HG03066 (cell line): ENCODE data around the gene FUOM.

Source experiments
- ATAC-seq: cut with Tn5 transposase; IDR thresholded peaks from one replicate; pipeline ENCODE4 v1.9.1; 2021; ENCODE audit warnings: low read depth; ENCODE audit not compliant: unreplicated experiment

FUOM gene

DNA sequence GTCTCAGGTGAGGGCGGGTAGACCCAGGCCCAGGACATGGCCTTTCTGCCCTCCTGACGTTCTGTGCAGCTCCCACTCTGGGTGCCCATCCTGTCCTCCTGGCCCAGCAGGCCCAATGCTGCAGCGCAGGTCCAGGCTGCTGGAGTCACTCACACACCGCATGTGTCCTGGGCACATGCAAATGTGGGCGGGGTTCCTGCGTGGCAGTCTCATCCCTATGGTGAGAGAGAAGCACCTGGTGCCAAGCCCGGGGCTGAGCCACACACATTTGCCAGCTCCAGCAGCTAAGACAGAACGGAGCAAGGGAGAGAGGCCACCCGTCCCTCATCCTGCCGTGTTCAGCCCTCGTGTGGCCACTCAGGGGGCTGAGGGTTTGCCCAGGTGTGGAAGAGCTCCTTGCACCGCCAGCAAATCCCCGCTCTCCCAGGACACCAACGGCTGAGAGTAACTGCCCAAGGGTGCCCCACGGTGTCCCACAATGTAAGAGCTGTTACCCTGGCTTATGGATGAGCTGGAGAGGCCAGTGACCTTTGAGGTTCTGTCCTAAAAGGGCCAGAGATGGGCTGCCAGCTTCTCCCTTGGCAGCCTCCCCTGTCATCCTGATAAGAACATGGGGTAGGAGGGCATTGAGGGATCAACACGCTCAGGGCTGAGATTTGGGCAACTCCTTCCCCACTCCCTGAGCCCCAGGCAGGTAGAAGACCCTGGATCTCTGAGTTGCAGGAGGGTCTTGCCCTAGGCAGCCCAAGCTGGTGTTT is 4.4 kb downstream of the FUOM start:
- no peak for ATAC-seq

DNA sequence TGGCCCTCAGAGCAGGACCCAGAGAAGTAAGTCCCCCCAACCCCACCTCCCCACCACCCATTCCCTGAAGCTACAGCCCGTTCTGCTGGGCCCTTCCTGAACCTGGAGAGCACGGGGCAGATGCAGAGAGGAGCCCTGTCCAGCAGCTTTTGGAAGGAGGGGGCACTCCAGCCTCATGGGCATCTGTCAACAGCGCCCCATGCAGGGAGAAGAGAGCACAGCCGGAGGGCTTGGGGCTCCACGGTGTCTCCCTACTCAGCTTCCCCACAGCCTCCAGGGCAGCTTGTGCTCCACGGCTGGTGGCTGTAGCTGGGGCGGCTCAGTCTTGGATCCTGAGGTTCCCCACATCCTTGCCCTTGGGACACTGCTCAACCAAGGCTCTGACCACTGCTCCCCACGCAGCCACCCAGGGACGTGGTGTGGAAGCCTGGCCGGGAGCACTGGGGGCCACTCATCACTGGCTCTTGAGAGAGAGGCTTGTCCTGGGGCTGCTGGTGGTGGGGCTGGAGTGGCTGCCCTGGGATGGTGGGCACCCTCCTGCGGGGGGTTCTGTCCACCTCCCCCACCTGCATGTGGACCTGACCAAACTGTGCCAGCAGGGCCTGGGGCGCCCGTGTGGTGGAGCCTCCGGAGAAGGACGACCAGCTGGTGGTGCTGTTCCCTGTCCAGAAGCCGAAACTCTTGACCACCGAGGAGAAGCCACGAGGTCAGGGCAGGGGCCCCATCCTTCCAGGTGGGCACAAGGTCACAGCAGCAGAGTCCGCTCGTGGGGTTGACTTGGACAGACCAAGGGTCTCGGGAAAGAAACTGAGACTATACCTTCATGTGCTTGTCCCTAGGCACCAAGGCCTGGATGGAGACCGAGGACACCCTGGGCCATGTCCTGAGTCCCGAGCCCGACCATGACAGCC is 6.2 kb downstream of the FUOM start:
- ATAC-seq, result no peak

DNA sequence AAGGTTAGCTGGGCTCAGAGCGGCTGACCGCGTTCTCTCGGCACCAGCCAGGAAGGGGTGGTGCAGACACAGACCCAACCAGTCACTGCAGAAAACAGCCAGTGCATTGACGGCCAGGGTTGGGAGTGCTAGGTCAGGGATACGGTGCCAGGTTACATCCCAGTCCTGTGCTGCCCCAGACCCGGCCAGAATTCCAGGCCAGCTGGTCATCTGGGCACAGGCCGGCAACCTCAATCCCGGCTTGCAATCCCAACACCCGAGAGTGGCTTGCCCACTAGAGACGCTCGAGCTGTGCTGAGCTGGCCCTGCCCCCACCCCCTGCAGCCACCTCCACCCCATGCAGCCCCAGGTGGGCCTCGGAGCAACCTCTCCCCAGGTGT is 6.9 kb downstream of the FUOM start:
- ATAC-seq, result no peak

DNA sequence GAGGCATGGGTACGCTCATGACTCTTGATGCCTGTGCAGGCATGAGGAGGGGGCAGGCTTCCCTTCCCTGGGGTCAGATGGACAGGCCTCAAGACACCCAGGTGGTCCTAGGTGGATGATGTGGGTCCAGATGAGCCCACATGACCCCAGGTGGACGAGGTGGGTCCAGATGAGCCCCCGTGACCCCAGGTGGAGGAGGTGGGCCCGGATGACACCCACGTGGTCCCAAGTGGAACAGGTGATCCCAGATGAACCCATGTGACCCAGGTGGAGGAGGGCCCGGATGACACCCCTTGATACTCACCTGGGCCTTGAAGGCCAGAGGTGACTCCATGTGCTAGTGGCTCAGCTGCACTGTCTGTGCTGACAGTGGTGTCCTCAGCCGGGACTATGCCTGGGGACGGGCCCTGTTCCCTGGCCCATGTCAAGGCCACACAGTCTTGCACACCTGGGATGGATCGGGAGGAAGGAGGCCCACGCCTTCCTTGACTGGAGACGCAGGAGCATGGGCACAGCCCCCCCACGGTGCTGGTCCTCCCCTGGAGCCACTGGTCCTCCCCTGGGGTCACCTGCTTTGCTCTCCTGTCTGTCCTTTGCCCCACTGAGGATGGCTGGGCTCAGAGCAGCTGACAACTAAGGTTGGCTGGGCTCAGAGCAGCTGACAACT is 7.4 kb downstream of the FUOM start:
- ATAC-seq, result no peak

GRCh38 chr10:133349577-133350011 is 8.2 kb downstream of the FUOM start:
- no peak for ATAC-seq

DNA sequence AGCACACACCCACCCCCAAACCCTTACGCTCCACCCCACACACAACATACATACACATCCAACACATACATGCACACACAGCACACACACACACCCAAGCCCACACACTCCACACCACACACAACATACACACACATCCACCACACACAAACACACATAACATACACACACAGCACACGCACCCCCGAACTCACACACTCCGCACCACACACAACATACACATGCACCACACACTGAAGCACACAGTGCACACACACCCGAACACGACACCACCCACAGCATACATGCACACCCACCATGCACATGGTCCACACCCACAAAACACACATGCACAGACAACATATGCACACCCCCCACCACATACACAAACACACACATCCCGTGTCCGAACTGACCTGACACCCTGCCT is 8.7 kb downstream of the FUOM start:
- ATAC-seq, result no peak

GRCh38 chr10:133347710-133348517 is 9.9 kb downstream of the FUOM start:
- no peak for ATAC-seq

DNA sequence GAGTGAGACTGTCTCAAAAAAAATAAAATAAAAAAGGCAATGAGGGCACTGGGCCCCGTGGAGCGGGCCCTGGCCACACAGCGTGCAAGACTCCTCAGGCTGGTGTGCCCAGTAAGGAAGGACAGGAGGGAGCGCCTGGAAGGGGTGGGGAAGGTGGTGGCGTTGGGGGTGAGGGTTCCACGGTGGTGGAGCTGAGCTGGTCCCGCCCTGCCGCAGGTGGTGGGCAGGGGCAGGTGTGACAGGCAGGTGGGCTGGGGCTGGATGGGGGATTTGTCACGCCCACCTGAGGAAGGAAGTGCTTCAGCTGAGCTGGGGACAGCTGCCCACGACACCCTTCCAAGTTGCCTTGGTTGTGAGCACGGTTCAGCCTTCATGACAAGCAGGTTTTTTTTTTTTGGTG is 11.4 kb downstream of the FUOM start:
- ATAC-seq, result no peak

DNA sequence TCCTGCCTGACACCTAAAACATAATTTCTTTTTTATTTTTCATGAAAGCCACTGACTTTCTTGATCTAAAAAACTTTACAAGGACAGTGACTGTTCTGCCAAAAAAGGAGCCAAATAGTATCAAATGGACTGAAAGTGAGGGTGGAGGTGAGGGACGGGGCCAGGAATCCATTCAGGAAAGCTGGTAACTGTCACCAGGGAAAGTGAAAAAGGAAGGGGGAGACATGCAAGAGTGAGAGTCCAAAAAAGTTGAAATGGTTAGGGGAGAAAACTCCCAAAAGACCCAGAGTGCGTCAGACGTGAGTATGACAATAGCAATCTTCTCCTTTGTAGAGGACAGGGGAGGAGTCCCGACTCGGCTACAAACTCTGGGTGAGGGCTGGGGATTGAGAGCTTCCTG is 13.6 kb downstream of the FUOM start:
- ATAC-seq, result no peak

GRCh38 chr10:133343558-133343957 is 14.3 kb downstream of the FUOM start:
- ATAC-seq, result no peak

DNA sequence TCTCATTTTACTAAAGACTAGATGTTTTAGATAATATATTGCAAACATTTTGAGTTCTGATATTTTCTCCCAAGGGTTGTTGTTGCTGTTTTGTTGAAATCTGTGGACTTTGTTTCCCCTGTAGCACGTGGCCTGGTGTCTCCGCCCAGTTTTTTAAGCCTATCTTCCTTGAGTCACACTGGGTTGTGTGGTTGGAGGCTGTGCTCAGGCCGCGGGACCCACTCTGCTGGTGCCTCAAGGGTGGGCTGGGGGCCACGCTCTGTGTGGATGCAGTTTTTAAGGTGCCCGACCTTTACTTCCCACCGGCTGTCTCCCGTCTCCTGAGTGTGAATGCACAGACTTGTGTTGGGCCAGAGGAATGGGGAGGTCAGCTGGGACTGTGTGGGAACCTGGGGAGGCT is 14.9 kb downstream of the FUOM start:
- no peak for ATAC-seq

GRCh38 chr10:133341983-133342382 is 15.8 kb downstream of the FUOM start:
- no peak for ATAC-seq

GRCh38 chr10:133339708-133340380 is 18.0 kb downstream of the FUOM start:
- ATAC-seq, result no peak

GRCh38 chr10:133338080-133339071 is 19.4 kb downstream of the FUOM start:
- no peak for ATAC-seq

- ATAC-seq, result no peak
Measured at GRCh38 chr10:133337370-133337725, 20.5 kb downstream of the FUOM start.

DNA sequence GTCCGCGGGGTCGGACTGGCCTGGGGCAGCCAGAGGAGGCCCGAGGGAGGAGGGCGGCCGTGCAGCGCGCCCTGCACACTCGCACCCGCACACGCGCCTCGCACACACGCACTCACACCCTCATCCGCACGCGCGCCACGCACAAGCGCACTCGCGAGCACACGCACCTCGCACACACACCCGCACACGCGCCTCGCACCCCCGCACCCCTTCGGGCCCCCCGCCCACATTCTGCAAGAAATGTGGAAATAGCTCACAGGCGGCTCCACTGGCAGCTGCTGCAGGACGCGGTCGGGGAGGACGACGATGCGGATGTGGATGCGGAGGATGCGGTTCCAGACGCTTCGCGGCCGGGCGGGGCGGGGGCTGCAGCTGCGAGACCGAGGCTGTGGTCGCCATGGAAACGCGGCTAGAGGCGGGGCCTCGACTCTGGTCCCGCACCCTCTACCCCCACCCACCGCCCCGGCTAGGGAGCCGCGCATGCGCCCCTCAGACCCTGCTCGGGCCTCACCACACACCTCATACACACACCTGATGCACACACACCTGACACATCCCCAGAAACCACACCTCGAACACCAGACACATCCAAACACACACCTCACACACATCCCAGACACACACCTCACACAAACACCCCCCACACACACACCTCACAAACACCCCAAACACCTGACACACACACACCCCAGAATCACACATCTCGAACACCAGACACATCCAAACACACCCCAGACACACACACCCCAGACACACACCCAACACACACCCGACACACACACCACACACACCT is 21.0 kb downstream of the FUOM start, which contains the start of gene CALY:
Gene CALY (minus strand): TSS at position 320 of the 793 bp plus-strand sequence. CDS start 7,907 bp downstream, outside the sequence.
- ATAC-seq, result no peak

DNA sequence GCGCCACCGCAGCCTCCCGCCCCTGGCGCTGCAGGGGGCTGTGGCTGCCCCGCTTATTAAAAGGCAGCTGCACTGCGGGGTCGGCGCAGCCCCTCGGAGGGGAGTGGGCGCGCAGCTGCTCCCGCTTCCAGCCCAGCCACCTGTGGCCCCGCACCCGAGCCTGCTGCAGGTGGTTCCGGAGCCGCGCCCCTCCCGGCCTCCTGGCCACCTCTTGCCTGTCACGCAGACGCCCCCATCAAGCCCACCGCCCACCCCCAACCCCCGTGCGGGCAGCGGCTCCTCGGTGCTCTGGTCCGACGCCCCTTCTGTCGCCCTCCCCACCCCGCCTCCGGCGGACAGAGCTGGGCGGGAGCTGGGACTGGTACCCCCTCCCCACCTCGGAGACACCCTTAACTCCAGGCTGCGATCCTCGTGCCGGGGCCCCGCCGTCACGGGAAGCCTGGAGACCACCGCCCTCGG is 21.7 kb downstream of the FUOM start:
- no peak for ATAC-seq
